Stimulated activated CD4-positive, alpha-beta T cell treated with anti-CD3 and anti-CD28 coated beads, Interleukin-4, amount 100 ng/mL, for 4 hours (primary cell): ENCODE results near the gene SRSF3.
"Not testable (repeated sequence)": the region's sequence is repeated elsewhere in the genome, so short reads cannot be mapped to it uniquely, and the experiment has no call there.

Source experiments
- DNase-seq, 2 experiments: peaks; one replicate each; pipeline ENCODE4 v3.0.0-alpha.2; 2020

Gene SRSF3

DNA sequence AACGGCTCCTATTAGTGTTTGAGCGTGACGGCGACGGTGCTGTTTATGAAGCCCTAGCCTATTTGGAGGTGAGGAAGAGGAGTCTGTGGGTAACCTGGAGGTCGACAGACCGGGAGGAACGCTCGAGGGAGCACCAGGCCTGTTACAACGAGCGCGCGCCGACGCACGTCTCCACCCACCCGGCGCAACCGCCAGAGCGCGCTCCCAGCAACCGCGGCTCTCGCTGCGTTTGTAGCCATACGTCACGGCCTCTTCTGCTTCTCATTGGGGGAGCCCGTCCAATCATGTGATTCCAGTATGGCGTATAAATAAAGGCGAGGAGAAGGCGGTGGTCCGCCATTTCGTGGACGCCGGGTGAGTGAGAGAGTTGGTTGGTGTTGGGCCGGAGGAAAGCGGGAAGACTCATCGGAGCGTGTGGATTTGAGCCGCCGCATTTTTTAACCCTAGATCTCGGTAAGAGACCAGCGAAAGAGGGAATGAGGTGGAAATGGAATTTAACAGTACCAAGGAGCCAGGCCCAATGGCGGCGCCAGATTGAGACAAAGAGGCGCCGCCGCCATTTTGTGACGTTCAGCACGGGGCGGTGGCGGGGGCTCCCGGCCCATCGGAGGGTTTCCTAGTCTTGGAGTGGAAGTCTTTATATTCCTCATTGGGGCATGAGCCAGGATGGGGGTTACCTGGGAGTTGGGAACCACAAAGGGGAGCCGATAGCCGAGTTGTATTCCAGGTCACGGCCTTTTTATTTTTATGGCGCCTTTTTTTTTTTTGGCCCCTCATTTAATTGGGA lies at the start of gene SRSF3:
SRSF3 (plus strand) TSS at position 334 of the 787 bp plus-strand sequence. CDS start 2,401 bp downstream, outside the sequence.
- peak; percentile 91 to 96 for DNase-seq

DNA sequence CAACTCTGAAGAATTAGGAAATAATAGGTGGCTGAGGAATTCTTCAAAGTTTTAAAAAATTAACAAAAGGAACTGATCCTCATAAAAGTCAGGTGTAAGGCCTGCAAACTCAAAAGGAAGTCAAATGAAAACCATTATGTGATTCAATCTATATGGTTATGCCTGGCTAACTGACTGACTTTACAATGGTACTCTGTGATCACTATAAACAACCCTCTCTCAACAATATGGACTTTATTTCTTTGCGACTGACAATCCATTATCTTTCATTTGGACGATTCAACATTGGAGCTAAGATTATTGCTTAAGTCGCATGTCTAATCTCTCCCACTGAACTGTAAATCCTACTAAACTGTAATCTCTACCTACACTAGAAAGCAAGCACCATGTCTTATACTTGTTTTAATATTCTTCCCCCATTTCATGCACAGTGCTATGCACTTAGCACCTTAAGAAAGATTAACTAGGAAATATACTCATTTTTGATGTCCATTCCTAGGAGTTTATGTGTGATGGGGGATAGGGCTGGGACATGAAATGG lies 48.3 kb upstream of the SRSF3 start:
- no peak for DNase-seq

GRCh38 chr6:36546308-36546919 lies 47.7 kb upstream of the SRSF3 start:
- DNase-seq: peak in 1 of 2 experiments; percentile 21

DNA sequence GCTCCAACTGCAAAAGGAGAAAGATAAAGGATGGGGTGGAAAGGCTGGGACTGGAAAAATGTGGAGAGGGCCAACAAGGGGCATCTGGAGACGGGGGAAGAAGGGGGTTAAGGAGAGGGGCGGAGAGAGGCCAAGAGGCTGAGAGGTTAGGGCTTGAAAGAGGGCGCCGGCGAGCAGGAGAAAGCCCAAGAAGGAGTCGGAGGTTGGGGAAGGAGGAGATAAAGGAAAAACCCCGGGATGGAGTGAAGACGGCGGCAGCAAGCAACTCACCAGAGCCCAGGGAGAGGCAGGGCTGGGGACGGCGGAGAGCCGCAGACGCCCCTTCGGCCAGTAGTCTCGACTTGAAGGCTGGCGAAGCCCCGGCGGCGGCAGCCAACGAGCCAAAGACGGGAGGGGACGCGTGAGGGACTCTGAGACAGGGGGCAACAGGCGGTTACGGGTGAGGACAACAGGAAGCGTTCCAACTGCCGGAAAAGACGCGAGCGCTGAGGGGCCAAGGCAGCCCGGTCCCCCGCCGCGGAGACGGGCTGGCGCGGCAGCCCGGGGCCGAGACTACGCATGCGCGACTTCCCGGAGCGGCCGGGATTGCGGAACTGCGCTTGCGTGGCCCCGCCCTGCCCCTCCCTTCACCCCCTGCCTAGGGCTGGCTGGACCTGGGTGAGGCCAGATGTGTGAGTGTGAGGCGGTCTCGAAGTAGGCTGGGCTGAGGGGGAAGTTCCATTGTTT lies 47.1 kb upstream of the SRSF3 start, which contains the start of gene STK38:
STK38 (minus strand) TSS at position 560 of the 726 bp plus-strand sequence. CDS start 7,277 bp downstream, outside the sequence.
- DNase-seq: peak; percentile 89 to 96

GRCh38 chr6:36547646-36548400 lies 46.3 kb upstream of the SRSF3 start:
- DNase-seq: no peak

DNA sequence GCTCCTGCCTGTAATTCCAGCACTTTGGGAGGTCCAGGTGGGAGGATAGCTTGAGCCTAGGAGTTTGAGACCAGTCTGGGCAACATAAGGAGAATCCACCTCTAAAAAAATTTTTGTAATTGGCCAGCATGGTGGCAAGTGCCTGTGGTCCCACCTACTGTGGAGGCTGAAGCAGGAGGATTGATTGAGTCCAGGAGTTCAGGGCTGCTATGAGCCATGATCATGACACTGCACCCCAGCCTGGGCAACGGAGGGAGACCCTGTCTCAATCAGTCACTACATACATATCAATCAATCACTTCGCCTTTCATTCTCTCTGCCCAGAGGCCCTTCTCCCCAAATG lies 45.8 kb upstream of the SRSF3 start:
- DNase-seq: no peak

DNA sequence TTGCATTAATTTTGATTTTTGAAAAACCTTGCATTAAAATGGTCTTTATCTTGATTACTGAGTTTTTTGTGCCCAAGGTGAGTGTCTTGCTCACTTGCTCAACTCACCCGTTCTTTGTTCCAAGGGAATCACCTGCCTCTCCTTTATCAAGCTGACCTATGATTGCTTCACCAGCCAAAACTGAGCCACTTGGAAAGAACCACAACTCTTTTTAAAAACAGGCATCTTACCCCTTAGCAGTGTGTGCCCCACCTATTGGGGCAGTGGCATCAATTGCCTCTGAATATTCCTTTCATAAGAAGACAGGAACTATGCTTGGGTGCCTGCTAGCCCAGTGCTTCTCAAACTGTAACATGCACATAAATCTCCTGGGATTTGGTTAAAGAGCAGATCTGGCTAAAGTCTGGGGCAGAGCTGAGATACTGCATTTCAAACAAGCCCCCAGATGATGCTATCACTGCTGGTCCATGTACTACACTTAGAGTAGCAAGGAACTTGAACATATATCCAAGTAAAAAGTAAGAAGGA lies 43.6 kb upstream of the SRSF3 start:
- no peak for DNase-seq

DNA sequence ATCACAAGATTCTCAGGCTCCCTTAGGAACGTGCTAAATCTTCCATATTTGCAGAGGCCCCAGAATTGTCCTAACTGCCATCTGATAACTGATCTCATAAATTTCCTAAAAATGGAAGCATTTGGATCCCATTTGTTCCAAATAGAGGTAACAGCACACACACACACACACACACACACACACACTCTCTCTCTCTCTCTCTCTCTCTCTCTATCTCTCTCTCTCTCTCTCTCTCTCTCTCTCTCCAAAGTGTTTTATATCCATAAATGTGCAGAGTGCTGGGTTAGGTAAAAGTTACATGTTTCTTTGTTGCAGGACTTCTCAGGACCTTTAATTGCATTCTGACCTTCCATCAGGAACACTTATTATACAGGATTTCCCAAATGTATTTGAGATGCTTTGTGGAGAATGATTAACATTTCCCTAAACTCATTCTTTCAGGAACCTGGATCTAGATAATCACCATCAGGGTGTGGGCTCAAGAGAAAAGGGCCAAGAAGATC lies 38.4 kb upstream of the SRSF3 start:
- no peak for DNase-seq

- DNase-seq: no peak
These were observed 37.9 kb upstream of the SRSF3 start for GRCh38 chr6:36556281-36556680.

GRCh38 chr6:36559011-36559793 lies 35.0 kb upstream of the SRSF3 start:
- no peak for DNase-seq

DNA sequence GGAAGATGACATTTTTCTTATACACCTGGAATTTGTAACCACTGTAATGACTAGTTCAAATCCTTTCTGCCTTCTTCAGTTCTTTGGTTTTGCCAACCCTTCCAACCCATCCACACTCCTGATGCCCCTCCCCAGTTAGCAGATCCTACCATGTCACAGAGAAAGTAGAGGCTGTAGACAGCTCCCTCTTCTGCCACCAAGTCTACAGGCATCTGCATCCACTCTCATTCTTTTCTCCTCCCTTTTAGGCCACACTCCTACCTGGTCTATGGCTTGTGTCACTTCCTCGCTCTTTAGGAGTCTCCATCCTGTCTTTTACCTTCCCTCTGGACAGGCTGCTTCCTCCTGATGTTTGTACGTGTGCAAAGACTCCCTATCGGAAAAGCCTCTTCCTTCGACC lies 33.3 kb upstream of the SRSF3 start:
- DNase-seq: no peak

DNA sequence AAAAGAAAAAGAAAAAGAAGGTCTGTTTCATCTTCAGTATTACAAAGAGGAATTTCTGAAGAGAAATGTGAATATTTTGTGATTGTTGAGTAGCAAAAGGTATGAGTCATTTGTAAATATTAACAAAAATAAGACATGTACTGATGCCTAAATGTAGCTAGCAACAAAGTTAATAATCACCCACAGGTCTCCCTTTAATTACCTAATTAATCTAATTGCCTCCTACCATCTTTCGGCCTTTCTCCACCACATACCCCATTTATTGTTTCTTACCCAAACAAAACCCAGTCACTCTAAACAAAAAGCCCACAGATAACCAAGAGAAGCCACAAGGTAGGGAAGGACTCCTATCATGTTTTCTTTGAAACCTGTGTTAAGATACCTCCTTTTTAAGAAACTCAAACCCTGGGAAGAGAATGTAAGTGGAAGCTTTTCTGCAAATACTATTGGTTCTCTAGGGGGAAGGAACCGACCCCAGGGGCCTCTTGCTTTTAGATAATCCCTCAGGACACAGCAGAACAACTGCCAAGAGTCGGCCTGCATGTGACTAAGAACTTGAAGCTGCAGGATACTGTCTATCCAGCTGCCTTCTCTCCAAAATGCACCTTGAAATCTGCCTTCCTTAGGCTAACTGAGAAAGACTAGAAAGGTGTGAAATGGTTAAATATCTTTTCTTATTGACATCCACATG lies 30.8 kb upstream of the SRSF3 start:
- no peak for DNase-seq

DNA sequence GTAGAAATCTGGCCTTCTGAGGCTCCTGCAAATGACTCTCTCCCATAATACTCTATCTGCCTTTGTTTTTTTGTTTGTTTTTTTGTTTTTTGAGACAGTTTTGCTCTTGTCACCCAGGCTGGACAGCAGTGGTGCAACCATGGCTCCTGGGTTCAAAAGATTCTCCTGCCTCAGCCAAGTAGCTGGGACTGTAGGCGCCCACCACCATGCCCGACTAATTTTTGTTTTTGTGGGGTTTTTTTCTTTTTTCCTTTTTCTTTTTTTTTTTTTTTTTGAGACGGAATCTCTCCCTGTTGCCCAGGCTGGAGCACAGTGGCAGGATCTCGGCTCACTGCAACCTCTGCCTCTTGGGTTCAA lies 30.3 kb upstream of the SRSF3 start:
- no peak for DNase-seq

DNA sequence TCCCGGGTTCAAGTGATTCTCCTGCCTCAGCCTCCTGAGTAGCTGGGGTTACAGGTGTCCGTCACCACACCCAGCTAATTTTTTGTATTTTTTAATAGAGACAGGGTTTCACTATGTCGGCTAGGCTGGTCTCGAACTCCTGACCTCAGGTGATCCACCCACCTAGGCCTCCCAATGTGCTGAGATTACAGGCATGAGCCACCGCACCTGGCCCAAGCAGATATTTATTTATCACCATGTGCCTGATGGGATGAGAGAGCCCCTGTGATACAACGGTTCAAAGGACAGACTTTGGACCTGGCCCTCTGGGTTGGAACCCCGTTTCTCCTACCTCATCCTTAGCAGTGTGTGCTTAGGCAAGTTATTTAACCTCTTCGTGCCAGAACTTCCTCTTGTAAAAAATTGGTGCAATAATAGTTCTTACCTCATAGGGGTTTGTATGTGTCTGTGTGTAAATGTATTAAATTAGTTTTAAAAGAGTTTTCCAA lies 27.7 kb upstream of the SRSF3 start:
- no peak for DNase-seq

DNA sequence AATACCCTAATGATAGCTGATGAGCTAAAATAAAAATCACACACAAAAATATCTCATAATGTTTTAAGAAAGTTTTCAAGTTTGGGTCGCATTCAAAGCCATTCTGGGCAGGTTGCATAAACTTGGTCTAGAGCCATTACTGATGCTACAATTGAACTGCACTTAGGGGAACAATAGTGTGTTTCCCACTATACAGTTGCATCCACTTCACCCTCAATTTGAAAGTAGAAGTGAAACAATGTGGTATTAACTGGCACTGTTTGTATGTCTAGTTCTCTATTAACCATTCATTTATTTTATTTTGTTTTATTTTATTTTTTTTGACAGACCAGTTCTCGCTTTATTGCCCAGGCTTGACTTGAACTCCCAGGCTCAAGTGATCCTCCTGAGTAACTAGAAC lies 23.9 kb upstream of the SRSF3 start:
- DNase-seq: no peak

- DNase-seq: no peak
These were observed 22.8 kb upstream of the SRSF3 start for GRCh38 chr6:36571122-36572043.

- DNase-seq: not testable (repeated sequence)
These were observed 21.5 kb upstream of the SRSF3 start for GRCh38 chr6:36572353-36573311.

GRCh38 chr6:36574679-36575078 lies 19.5 kb upstream of the SRSF3 start:
- no peak for DNase-seq
